Dermis blood vessel endothelial cell (primary cell): ENCODE data around the gene B4GALT7. TPM values are rescaled to one million over a fixed set of nuclear protein-coding genes. Genes with fewer than 3 reads are reported as not detected.

Experiments
- DNase-seq: peaks from one replicate; pipeline ENCODE4 v3.0.0; 2010
- total RNA-seq: library from RNA; depleted of rRNA; stranded (reverse); fragments of >200 nt; gene quantifications from 2 replicates; pipeline ENCODE4 v1.2.3, GENCODE V29; 2014

B4GALT7 gene
- total RNA-seq, 1 donor from 2014 or later, result 35.6 TPM

GRCh38 chr5:177594071-177594470 is 5.9 kb upstream of the B4GALT7 start:
- no peak for DNase-seq

GRCh38 chr5:177595026-177595585 is 4.8 kb upstream of the B4GALT7 start:
- no peak for DNase-seq

DNA sequence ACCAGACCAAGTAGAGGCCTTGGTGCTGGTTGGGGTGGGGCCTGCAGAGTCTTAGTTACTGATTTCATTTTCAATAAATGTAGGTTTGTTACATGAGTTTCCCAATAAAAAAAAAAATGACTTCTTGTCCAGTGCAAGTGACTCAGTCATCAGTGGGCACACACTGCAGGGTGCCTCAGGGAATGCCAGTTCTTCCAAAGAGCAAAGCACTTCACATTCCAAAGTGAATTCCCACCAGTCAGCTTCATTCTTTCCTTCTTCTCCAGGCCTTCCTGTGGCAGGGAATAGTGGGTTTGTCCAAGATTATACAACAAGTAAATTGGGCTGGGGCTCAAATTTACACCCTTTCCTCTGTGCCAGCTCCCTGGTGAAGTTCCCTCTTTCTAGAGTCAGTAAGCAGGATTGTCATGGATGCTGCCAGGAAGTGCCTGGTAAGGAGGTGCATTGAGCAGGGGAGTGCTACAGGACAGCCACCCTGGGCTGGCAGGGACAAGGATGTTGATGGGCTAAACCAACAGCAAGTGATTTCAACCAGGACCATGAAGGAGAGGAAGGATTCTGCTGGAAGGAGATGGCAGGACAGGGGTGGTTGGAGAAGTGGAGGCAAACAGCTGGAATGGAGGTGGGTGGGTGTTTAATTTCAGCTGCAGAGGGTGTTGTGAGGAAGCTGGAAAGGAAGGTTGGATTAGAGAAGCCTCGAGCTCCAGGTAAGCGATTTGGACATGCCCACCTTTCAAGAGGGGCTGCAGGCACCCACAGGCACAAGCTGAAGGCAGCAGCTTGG is 3.7 kb upstream of the B4GALT7 start:
- DNase-seq, result no peak

DNA sequence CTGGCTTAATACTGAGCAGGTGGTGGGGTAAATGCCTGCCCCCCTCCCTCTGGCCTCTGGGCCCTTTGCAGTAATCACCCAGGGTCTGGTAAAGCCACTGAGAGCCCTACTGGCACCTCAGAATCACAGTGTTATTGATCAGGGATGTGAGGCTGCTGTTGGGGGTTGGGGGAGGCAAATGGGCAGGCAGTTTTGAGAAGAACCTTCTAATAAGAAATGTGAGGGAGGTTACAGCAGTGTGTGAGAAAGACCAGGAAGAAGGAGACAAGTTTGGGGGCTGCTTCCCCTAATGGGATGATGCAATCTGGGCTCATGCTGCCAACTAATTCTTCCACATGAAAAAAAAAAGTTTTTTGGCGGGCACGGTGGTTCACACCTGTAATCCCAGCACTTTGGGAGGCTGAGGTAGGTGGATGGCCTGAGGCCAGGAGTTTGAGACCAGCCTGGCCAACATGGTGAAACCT is 3.1 kb upstream of the B4GALT7 start:
- no peak for DNase-seq

DNA sequence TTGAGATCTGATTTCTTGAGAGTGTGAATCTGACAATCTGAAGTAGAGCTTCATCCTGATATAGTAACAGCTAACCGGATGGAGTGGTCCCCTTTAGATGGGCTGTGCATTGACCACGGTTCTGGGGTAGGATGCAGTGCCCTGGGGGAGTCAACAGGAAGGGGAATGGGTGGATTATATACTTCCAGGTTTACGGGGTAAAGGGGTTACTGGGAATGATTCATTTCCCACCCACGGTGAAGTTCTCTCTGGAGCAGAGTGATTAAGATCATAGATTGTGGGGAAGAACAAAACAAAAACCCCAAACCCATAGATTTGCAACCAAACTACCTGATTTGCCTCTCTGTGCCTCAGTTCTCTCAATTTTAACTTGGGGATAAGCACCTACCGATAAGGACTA is 1.5 kb upstream of the B4GALT7 start:
- DNase-seq, result peak; percentile 30

- peak; percentile 63 for DNase-seq
Observed at GRCh38 chr5:177600508-177601018, 631 bp downstream of the B4GALT7 start.

DNA sequence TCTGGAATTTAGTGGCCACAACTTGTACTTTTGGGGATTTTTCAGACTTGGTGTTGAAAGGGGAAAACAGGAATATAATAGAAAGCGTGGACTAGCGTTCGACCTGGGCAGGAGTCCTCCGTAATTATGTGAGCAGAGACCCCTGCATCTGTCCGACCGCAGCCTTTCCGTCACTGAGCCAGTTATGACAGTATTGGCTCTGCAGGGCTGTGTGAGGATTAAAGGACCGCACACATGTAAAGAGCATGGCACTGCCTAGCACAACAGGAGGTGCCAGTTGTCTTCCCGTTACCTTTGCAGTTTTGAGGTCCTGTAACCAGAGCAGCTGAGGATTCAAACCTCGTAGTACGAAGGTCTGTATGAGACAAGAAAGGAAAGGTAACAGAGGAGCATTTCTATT is 1.2 kb downstream of the B4GALT7 start:
- DNase-seq, result no peak

DNA sequence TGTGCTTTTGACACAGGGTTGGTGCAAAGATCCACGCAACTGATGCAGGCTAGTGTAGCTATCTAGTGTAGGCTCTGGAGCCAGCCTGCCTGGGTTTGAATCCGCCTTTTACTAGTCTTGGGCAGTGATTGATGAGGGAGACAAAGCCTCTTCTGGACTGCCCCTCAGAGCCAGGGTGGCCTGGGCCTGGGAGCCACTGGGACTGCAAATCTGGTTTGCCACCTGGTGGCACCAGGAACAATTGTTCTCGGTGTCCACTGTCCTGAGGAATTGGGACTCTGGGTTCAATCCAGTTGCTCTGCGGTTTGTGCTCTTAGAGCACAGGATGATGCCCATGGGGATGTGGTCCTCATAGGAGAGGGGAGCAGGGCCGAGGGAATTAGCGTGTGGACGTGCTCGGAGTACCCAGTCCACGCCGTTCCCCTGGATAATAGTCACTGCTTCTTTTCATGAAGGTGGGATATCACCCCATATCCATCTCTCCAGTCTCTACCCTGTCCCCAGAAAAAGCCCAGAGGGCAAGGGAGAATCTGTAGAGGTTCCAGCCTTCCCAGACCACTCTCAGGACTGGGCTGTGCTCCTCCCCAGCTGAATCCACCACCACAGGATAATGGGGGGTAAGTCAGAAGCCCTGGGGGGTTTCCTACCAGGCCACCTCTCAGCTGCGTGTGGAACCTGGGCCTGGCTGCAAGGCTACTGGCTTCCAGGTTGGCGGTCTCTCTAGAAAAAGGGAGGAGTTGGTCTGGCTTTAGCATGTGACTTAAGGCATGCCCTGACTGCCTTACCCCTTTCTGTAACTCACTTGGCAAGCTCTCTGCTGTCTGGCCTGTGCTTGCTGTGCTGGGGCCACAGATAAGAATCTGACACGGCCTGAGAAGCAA is 1.9 kb downstream of the B4GALT7 start:
- DNase-seq, result no peak

DNA sequence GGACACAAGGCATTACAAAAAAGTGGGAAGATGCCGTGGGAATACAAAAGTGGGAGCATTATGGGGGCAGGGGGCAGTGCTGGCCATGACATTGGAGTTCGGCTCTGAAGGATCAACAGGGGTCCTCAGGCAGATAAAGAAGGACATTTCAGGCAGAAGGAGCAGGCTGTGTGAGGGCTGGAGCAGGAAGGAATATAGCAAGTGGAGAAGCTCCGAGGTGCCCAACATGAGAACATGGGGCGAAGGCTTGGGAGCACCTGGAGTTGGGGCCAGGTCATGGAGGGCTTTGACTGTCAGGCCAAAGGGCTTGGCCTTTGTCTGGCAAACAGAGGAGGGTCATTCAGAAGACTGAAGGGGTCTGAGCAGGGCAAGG is 2.5 kb downstream of the B4GALT7 start:
- no peak for DNase-seq

DNA sequence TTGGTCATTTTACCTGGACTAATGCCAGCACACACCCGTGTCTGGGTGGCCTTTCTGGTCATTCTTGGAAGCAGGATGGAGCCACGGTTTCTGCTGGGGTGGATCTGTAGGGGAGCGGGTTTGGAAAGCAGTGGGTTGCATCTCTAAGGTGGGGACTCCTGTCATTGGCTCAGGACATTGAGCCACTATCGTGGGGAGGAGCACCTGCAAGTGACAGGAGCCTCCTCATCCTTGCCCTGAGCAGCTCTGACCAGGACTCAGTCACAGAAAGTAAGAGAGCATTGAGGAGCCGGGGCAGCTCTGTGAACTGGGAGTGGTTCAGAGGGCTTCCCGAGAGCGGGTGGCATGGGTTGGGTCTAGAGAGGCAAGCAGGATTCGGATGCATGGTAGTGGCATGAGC is 3.7 kb downstream of the B4GALT7 start:
- no peak for DNase-seq

GRCh38 chr5:177604116-177604521 is 4.2 kb downstream of the B4GALT7 start:
- DNase-seq, result no peak

- DNase-seq, result no peak
Observed at GRCh38 chr5:177604656-177605055, 4.7 kb downstream of the B4GALT7 start.

DNA sequence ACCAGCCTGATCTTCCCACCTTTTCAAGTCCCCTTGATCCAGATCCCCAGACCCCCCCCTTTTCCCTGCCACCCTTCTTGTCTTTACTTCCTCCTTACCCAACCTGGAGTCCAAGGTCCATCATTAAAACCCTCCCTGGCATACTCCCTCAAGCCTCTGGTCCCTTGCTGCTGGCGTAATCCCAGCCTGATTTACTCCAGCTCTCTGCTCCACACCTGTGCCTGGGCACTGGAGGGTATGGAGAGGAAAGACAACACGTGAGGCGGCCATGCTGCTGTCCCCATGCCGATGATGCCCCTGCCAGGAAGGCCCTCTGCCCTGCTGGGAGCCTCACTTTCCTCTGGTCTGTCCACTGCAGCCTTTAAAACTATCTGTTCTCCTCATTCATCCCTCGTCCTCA is 5.1 kb downstream of the B4GALT7 start:
- no peak for DNase-seq

GRCh38 chr5:177605667-177606066 is 5.7 kb downstream of the B4GALT7 start:
- no peak for DNase-seq

DNA sequence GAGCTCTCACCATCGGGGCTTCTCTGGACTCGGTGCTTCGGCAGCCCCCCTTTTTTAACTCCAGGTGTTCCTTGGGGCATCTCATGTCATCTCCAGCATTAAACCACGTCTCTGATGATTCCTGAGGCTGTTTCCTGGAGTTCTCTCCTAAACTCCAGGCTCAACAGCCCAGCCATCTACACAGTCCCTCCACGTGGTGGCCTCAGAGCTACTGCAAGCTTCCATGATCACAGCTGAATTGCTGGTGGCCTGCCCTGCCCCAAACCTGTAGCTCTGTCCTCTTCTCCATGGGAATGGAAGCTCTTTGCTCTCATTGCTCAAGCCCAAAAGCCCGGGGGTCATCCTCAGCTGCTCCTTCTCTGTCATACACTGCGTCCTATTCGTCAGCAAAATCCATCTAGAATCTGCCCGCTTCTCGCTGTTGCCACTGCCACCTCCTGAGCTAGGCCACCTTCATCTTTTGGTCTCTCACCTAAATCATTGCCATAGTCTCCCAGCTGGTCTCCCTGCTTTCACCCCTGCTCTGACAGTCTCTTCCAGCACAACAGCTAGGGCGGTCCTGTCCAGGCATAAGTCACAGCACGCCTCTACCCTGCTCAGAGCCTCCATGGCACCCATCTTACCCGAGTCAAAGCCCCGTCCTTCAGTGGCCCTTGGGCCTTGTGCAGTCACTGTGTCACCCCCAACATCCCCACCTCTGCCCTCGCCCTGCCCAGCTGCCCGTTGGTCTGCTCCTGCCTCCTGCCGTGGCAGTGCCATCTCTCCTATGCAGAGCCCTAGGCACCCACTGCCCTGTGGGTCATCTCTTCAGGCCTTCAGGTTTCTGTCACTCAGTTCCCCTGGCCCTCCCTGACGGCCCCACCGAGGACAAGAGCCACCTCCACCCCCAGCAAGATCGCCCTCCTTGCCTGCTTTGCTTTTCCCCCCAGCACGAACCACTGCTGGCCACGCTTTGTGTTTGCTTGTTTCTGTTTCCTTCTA is 6.4 kb downstream of the B4GALT7 start:
- no peak for DNase-seq

DNA sequence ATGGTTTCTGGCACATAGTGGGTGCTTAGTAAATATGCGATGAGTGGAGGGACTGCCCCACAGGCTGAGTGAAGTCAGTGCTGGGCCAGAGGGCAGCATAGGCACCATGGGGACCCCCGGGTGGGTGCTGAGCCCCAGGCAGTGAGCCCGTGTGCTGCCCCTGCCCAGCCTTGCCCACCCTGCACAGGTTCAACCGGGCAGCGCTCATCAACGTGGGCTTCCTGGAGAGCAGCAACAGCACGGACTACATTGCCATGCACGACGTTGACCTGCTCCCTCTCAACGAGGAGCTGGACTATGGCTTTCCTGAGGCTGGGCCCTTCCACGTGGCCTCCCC is 7.2 kb downstream of the B4GALT7 start:
- no peak for DNase-seq

DNA sequence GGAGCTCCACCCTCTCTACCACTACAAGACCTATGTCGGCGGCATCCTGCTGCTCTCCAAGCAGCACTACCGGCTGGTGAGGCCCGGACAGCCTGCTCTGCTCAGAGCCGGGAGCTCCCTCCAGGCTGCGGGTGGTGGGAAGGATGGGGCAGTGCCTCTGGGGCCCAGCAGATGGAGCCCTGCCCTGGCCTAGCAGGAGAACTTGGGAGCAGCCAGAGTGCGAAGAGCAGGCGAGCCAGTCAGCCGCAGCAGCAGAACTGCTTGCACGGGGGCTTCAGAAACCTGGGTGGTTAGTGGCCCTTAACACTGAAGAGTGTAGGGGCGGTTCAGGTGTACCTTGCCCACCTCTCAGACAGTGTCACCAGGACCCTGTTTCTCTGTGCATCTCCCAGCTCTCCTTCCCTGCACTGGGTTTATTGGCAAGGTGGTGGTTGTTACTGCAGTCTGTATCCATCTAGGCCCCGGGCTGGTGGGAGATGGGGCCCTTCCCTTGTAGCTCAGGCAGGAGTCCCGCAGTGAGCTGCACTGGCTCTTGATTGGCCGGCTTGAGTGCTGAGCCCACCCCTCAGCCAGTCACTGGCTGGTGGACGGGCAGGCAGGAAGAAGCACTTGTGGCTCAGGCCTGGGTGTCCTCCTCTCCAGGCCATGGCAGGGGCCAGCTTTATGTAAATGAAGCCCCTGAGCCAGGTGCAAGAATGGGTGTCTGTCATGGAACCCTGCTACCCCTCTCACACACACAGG is 7.7 kb downstream of the B4GALT7 start:
- peak; percentile 88 for DNase-seq

GRCh38 chr5:177608243-177609075 is 8.5 kb downstream of the B4GALT7 start:
- no peak for DNase-seq

DNA sequence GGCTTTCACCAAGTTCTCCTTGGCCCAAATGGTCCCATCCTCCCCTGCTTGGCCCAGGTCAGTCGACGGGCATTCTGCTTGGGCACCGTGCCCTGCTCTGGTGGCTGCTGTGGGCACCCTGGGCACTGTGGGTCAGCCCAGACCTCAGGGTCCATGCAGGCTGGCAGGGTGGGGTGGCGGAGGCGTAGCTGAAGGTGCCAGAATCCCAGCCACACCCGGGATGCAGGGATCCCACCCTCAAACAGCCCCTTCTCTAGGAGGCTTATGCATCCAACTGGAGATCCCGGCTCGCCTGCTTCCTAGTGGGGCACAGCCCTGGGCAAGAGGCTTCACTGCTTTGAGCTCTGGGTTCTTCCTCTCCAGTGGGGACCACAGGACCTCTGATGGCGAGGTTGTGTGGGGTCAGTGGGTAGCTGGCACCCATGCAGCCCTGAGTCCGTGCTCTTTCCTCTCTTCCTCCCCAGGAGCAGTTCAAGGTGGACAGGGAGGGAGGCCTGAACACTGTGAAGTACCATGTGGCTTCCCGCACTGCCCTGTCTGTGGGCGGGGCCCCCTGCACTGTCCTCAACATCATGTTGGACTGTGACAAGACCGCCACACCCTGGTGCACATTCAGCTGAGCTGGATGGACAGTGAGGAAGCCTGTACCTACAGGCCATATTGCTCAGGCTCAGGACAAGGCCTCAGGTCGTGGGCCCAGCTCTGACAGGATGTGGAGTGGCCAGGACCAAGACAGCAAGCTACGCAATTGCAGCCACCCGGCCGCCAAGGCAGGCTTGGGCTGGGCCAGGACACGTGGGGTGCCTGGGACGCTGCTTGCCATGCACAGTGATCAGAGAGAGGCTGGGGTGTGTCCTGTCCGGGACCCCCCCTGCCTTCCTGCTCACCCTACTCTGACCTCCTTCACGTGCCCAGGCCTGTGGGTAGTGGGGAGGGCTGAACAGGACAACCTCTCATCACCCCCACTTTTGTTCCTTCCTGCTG is 9.4 kb downstream of the B4GALT7 start:
- DNase-seq, result no peak
